OCI-LY1 (cell line): ENCODE data around the gene PRKAG3.

Experiments
- EZH2 ChIP-seq: fragments of 200-600 bp; sonication (generic), shearing (Covaris generic); IDR thresholded peaks from 2 replicates; pipeline ENCODE4 v1.8.0; 2017; ENCODE audit warnings: borderline replicate concordance, mixed run types, mild to moderate bottlenecking, antibody characterized with exemption, low read length, moderate library complexity, mixed read lengths
- TF ChIP-seq, protein P1 (sequence below): fragments of 200-600 bp; sonication (generic), shearing (Covaris generic); IDR thresholded peaks from 2 replicates; pipeline ENCODE4 v1.5.1; 2017; ENCODE audit warnings: mild to moderate bottlenecking, antibody characterized with exemption, low read length, moderate library complexity, mixed read lengths

- TF ChIP-seq EZH2, result no peak
- TF ChIP-seq, protein P1, sequence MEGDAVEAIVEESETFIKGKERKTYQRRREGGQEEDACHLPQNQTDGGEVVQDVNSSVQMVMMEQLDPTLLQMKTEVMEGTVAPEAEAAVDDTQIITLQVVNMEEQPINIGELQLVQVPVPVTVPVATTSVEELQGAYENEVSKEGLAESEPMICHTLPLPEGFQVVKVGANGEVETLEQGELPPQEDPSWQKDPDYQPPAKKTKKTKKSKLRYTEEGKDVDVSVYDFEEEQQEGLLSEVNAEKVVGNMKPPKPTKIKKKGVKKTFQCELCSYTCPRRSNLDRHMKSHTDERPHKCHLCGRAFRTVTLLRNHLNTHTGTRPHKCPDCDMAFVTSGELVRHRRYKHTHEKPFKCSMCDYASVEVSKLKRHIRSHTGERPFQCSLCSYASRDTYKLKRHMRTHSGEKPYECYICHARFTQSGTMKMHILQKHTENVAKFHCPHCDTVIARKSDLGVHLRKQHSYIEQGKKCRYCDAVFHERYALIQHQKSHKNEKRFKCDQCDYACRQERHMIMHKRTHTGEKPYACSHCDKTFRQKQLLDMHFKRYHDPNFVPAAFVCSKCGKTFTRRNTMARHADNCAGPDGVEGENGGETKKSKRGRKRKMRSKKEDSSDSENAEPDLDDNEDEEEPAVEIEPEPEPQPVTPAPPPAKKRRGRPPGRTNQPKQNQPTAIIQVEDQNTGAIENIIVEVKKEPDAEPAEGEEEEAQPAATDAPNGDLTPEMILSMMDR, result no peak
These were observed 32.7 kb downstream of the PRKAG3 start for GRCh38 chr2:218798767-218799504.
